GM23338 (cell line): ENCODE results near the gene SIRPA. TPM values are rescaled to one million over a fixed set of nuclear protein-coding genes. Genes with fewer than 3 reads are reported as not detected.

ENCODE experiments used
- ATAC-seq: fragments of 200-7000 bp; cut with Tn5 transposase; 3 replicates; pipeline ENCODE4 v1.9.1; 2020
- DNase-seq: peaks from one replicate; pipeline ENCODE4 v3.0.0-alpha.2; 2015; ENCODE audit warnings: low spot score
- H2AFZ ChIP-seq: fragments of 200-600 bp; sonication (generic); 2 replicates; pipeline ENCODE4 v1.8.0; 2016; ENCODE audit warnings: antibody characterized with exemption, mild to moderate bottlenecking, moderate library complexity
- H3F3A ChIP-seq: fragments of 200-600 bp; sonication (generic); replicated peaks from 2 replicates; pipeline ENCODE4 v1.8.0; 2017; ENCODE audit warnings: antibody characterized with exemption, mixed run types, low read depth
- H3K27ac ChIP-seq: fragments of 200-600 bp; sonication (generic); 2 replicates; pipeline ENCODE4 v1.6.1; 2016; ENCODE audit warnings: low read depth
- H3K27me3 ChIP-seq: fragments of 200-600 bp; sonication (generic); 2 replicates; pipeline ENCODE4 v1.8.0; 2016; ENCODE audit warnings: mild to moderate bottlenecking, mixed run types, moderate library complexity; ENCODE audit not compliant: insufficient read depth
- H3K36me3 ChIP-seq: fragments of 200-600 bp; sonication (generic); 2 replicates; pipeline ENCODE4 v1.8.0; 2016; ENCODE audit warnings: mild to moderate bottlenecking; ENCODE audit not compliant: insufficient read depth
- H3K4me1 ChIP-seq: fragments of 200-600 bp; sonication (generic); 2 replicates; pipeline ENCODE4 v1.8.0; 2016; ENCODE audit warnings: mild to moderate bottlenecking, moderate library complexity; ENCODE audit not compliant: insufficient read depth
- H3K4me2 ChIP-seq: fragments of 200-600 bp; sonication (generic); 2 replicates; pipeline ENCODE4 v1.7.1; 2017; ENCODE audit warnings: mixed run types
- H3K4me3 ChIP-seq: fragments of 200-600 bp; sonication (generic); 2 replicates; pipeline ENCODE4 v1.6.1; 2016; ENCODE audit warnings: mixed run types
- H3K79me2 ChIP-seq: fragments of 200-600 bp; sonication (generic); replicated peaks from 2 replicates; pipeline ENCODE4 v1.8.0; 2017; ENCODE audit warnings: mild to moderate bottlenecking; ENCODE audit not compliant: insufficient read depth
- H3K9me2 ChIP-seq: fragments of 200-600 bp; sonication (generic); 2 replicates; pipeline ENCODE4 v1.8.0; 2017; ENCODE audit not compliant: insufficient read depth
- H4K20me1 ChIP-seq: fragments of 200-600 bp; sonication (generic); replicated peaks from 2 replicates; pipeline ENCODE4 v1.8.0; 2017; ENCODE audit warnings: mild to moderate bottlenecking; ENCODE audit not compliant: insufficient read depth
- H3K27ac Mint-ChIP-seq: 2 replicates; pipeline ENCODE4 v1.8.0; 2020; ENCODE audit warnings: inconsistent platforms, mild to moderate bottlenecking, moderate library complexity, mixed read lengths
- H3K27me3 Mint-ChIP-seq: 3 replicates; pipeline ENCODE4 v1.8.0; 2022; ENCODE audit warnings: low read depth, mild to moderate bottlenecking, moderate library complexity, mixed read lengths, inconsistent platforms; ENCODE audit not compliant: insufficient read depth, poor library complexity
- H3K36me3 Mint-ChIP-seq: 3 replicates; pipeline ENCODE4 v1.8.0; 2021; ENCODE audit warnings: low read depth, mild to moderate bottlenecking, inconsistent platforms, moderate library complexity, mixed read lengths
- H3K4me1 Mint-ChIP-seq: 3 replicates; pipeline ENCODE4 v1.8.0; 2020; ENCODE audit warnings: mild to moderate bottlenecking, inconsistent platforms, mixed read lengths
- H3K4me3 Mint-ChIP-seq: 3 replicates; pipeline ENCODE4 v1.8.0; 2021; ENCODE audit warnings: moderate library complexity, mild to moderate bottlenecking, inconsistent platforms, mixed read lengths
- H3K9me3 Mint-ChIP-seq: 3 replicates; pipeline ENCODE4 v1.8.0; 2020; ENCODE audit warnings: moderate library complexity, mild to moderate bottlenecking, inconsistent platforms, mixed read lengths
- CREB1 ChIP-seq: fragments of 250-450 bp; sonication (Bioruptor Pico); IDR thresholded peaks from 2 replicates; pipeline ENCODE4 v1.5.0; 2020; ENCODE audit warnings: low read depth, mild to moderate bottlenecking, moderate library complexity
- EZH2phosphoT487 ChIP-seq: fragments of 200-600 bp; sonication (generic); IDR thresholded peaks from one replicate; pipeline ENCODE4 v1.8.1; 2018; ENCODE audit warnings: antibody characterized with exemption; ENCODE audit not compliant: unreplicated experiment
- JUNB ChIP-seq: IDR thresholded peaks from one replicate; pipeline ENCODE4 v1.6.1; 2016; ENCODE audit warnings: antibody characterized with exemption; ENCODE audit not compliant: unreplicated experiment
- POLR2AphosphoS5 ChIP-seq: IDR thresholded peaks from 2 replicates; pipeline ENCODE4 v1.6.1; 2016; ENCODE audit warnings: antibody characterized with exemption, low read depth
- STAT1 ChIP-seq: IDR thresholded peaks from one replicate; pipeline ENCODE4 v1.6.1; 2016; ENCODE audit warnings: antibody characterized with exemption; ENCODE audit not compliant: unreplicated experiment
- ZNF331 ChIP-seq: fragments of 250-450 bp; sonication (Bioruptor Pico); IDR thresholded peaks from 2 replicates; pipeline ENCODE4 v1.5.0; 2020; ENCODE audit warnings: low read depth, mild to moderate bottlenecking, moderate library complexity
- polyA plus RNA-seq: library from polyadenylated mRNA; unstranded; fragments of >200 nt; fragmentation: Nextera tagmentation; extraction: Ambion mirVana; gene quantifications from 2 replicates; pipeline ENCODE4 v1.2.1, GENCODE V29; 2016
- total RNA-seq: library from RNA; depleted of rRNA; stranded (reverse); fragments of >200 nt; shearing (Covaris generic); gene quantifications from 2 replicates; pipeline ENCODE4 v1.2.3, GENCODE V29; 2014
- TF ChIP-seq, protein P1 (sequence below): IDR thresholded peaks from 2 replicates; pipeline ENCODE4 v1.6.1; 2016; ENCODE audit warnings: antibody characterized with exemption
- TF ChIP-seq, protein P2 (sequence below): fragments of 250-450 bp; sonication (Bioruptor Pico); IDR thresholded peaks from 2 replicates; pipeline ENCODE4 v1.5.0; 2020; ENCODE audit warnings: mild to moderate bottlenecking, moderate library complexity
- TF ChIP-seq, protein P3 (sequence below): IDR thresholded peaks from one replicate; pipeline ENCODE4 v1.6.1; 2018; ENCODE audit warnings: antibody characterized with exemption; ENCODE audit not compliant: unreplicated experiment
- TF ChIP-seq, protein P4 (sequence below), 2 experiments: fragments of 200-600 bp in 1 of 2; sonication (generic) in 1 of 2; conservative IDR thresholded peaks; 2 replicates each; pipeline versions ENCODE4 v1.5.1 to v1.6.1; 2016 to 2017; ENCODE audit warnings: antibody characterized with exemption in 2 of 2, low read depth in 2 of 2, mild to moderate bottlenecking in 2 of 2, moderate library complexity in 1 of 2

The SIRPA gene
- total and polyA plus RNA-seq, 2 experiments from 2014 or later: 1.2 to 2.9 TPM

DNA sequence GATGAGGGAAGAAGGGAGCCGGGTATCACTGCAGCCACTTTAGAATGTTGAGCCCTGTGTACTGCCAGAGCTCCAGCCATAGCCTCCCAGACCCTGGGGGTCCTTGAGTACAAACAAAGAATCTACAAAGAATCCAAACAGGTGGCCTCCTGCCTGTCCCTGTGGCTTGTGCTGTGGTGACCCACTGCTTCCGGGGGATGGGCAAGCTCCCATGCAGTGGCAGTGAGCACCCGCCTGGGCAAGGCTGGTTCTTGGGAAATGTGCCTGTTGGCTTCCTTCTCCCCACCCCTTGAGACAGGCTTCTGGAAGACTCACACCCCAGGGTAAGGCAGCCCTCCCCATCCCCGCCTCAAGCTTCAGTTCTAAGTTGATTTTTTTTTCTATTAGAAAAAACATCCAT is 13.9 kb downstream of the SIRPA start:
- no peaks in the 10 kb centered on the region for H3K36me3 ChIP-seq
- ATAC-seq (peak; percentile 37), DNase-seq (no peak)
- Mint-ChIP-seq H3K27ac (no peak overlapping the region), H3K4me3 (no peak overlapping the region), H3K36me3 (no peaks in the 10 kb centered on the region), H3K9me3 (no peaks in the 10 kb centered on the region), H3K4me1 (peaks cover 12% of the 10 kb centered on the region), H3K27me3 (peaks cover 16% of the 10 kb centered on the region)
- H3K27ac ChIP-seq: no peak overlapping the region
- H4K20me1 ChIP-seq: no peaks in the 10 kb centered on the region
- H3K9me2 ChIP-seq: no peaks in the 10 kb centered on the region
- H2AFZ ChIP-seq: no peak overlapping the region
- H3K4me1 ChIP-seq: peaks cover 3% of the 10 kb centered on the region; the same call in 1 of the 2 replicates
- no peak overlapping the region for H3K4me2 ChIP-seq
- TF ChIP-seq STAT1: no peak
- no peak for TF ChIP-seq CREB1 (CRISPR knock-in tag)
- no peak overlapping the region for H3K4me3 ChIP-seq
- H3K27me3 ChIP-seq: no peaks in the 10 kb centered on the region
- no peaks in the 10 kb centered on the region for H3K79me2 ChIP-seq
- H3F3A ChIP-seq: no peaks in the 10 kb centered on the region

DNA sequence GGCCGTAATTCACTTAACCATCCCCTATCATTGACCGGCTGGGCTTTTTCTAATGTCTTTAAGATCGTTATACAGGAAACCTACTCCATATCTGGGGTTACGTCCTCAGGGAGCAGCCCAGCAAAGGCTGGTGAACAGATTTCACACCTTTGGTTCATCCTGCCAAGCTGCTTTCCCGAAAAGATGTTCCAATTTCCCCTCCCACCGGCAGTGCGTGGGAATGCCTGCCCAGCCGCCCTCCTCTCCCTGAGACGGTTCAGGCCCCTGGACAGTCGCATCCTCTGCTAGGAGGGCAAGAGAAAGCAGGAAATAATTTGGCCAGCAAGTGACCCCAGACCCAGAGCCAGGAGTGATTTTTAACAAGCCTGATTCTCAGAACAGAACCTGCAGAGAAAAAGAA is 16.3 kb downstream of the SIRPA start:
- peaks cover 3% of the 10 kb centered on the region; the same call in 1 of the 2 replicates for H3K4me1 ChIP-seq
- no peak overlapping the region for H2AFZ ChIP-seq
- no peak for ATAC-seq
- no peak for DNase-seq
- no peaks in the 10 kb centered on the region for H3K79me2 ChIP-seq
- Mint-ChIP-seq H3K9me3 (no peaks in the 10 kb centered on the region), H3K4me3 (no peak overlapping the region), H3K27me3 (peaks cover 8% of the 10 kb centered on the region), H3K27ac (no peak overlapping the region), H3K36me3 (no peaks in the 10 kb centered on the region), H3K4me1 (peaks cover 12% of the 10 kb centered on the region)
- no peak overlapping the region for H3K27ac ChIP-seq
- H3F3A ChIP-seq: no peaks in the 10 kb centered on the region
- H4K20me1 ChIP-seq: no peaks in the 10 kb centered on the region
- no peaks in the 10 kb centered on the region for H3K9me2 ChIP-seq
- H3K36me3 ChIP-seq: no peaks in the 10 kb centered on the region
- no peaks in the 10 kb centered on the region for H3K27me3 ChIP-seq
- no peak overlapping the region for H3K4me2 ChIP-seq
- H3K4me3 ChIP-seq: no peak overlapping the region
- TF ChIP-seq, protein P1, sequence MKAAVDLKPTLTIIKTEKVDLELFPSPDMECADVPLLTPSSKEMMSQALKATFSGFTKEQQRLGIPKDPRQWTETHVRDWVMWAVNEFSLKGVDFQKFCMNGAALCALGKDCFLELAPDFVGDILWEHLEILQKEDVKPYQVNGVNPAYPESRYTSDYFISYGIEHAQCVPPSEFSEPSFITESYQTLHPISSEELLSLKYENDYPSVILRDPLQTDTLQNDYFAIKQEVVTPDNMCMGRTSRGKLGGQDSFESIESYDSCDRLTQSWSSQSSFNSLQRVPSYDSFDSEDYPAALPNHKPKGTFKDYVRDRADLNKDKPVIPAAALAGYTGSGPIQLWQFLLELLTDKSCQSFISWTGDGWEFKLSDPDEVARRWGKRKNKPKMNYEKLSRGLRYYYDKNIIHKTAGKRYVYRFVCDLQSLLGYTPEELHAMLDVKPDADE: no peak
- TF ChIP-seq, protein P2, sequence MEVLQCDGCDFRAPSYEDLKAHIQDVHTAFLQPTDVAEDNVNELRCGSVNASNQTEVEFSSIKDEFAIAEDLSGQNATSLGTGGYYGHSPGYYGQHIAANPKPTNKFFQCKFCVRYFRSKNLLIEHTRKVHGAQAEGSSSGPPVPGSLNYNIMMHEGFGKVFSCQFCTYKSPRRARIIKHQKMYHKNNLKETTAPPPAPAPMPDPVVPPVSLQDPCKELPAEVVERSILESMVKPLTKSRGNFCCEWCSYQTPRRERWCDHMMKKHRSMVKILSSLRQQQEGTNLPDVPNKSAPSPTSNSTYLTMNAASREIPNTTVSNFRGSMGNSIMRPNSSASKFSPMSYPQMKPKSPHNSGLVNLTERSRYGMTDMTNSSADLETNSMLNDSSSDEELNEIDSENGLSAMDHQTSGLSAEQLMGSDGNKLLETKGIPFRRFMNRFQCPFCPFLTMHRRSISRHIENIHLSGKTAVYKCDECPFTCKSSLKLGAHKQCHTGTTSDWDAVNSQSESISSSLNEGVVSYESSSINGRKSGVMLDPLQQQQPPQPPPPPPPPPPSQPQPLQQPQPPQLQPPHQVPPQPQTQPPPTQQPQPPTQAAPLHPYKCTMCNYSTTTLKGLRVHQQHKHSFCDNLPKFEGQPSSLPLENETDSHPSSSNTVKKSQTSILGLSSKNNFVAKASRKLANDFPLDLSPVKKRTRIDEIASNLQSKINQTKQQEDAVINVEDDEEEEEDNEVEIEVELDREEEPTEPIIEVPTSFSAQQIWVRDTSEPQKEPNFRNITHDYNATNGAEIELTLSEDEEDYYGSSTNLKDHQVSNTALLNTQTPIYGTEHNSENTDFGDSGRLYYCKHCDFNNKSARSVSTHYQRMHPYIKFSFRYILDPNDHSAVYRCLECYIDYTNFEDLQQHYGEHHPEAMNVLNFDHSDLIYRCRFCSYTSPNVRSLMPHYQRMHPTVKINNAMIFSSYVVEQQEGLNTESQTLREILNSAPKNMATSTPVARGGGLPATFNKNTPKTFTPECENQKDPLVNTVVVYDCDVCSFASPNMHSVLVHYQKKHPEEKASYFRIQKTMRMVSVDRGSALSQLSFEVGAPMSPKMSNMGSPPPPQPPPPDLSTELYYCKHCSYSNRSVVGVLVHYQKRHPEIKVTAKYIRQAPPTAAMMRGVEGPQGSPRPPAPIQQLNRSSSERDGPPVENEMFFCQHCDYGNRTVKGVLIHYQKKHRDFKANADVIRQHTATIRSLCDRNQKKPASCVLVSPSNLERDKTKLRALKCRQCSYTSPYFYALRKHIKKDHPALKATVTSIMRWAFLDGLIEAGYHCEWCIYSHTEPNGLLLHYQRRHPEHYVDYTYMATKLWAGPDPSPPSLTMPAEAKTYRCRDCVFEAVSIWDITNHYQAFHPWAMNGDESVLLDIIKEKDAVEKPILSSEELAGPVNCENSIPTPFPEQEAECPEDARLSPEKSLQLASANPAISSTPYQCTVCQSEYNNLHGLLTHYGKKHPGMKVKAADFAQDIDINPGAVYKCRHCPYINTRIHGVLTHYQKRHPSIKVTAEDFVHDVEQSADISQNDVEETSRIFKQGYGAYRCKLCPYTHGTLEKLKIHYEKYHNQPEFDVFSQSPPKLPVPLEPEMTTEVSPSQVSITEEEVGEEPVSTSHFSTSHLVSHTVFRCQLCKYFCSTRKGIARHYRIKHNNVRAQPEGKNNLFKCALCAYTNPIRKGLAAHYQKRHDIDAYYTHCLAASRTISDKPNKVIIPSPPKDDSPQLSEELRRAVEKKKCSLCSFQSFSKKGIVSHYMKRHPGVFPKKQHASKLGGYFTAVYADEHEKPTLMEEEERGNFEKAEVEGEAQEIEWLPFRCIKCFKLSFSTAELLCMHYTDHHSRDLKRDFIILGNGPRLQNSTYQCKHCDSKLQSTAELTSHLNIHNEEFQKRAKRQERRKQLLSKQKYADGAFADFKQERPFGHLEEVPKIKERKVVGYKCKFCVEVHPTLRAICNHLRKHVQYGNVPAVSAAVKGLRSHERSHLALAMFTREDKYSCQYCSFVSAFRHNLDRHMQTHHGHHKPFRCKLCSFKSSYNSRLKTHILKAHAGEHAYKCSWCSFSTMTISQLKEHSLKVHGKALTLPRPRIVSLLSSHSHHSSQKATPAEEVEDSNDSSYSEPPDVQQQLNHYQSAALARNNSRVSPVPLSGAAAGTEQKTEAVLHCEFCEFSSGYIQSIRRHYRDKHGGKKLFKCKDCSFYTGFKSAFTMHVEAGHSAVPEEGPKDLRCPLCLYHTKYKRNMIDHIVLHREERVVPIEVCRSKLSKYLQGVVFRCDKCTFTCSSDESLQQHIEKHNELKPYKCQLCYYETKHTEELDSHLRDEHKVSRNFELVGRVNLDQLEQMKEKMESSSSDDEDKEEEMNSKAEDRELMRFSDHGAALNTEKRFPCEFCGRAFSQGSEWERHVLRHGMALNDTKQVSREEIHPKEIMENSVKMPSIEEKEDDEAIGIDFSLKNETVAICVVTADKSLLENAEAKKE (CRISPR knock-in tag): no peak
- TF ChIP-seq, protein P3, sequence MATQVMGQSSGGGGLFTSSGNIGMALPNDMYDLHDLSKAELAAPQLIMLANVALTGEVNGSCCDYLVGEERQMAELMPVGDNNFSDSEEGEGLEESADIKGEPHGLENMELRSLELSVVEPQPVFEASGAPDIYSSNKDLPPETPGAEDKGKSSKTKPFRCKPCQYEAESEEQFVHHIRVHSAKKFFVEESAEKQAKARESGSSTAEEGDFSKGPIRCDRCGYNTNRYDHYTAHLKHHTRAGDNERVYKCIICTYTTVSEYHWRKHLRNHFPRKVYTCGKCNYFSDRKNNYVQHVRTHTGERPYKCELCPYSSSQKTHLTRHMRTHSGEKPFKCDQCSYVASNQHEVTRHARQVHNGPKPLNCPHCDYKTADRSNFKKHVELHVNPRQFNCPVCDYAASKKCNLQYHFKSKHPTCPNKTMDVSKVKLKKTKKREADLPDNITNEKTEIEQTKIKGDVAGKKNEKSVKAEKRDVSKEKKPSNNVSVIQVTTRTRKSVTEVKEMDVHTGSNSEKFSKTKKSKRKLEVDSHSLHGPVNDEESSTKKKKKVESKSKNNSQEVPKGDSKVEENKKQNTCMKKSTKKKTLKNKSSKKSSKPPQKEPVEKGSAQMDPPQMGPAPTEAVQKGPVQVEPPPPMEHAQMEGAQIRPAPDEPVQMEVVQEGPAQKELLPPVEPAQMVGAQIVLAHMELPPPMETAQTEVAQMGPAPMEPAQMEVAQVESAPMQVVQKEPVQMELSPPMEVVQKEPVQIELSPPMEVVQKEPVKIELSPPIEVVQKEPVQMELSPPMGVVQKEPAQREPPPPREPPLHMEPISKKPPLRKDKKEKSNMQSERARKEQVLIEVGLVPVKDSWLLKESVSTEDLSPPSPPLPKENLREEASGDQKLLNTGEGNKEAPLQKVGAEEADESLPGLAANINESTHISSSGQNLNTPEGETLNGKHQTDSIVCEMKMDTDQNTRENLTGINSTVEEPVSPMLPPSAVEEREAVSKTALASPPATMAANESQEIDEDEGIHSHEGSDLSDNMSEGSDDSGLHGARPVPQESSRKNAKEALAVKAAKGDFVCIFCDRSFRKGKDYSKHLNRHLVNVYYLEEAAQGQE: no peak
- TF ChIP-seq STAT1: no peak
- no peak for TF ChIP-seq EZH2phosphoT487
- TF ChIP-seq POLR2AphosphoS5: no peak
- TF ChIP-seq, protein P4, sequence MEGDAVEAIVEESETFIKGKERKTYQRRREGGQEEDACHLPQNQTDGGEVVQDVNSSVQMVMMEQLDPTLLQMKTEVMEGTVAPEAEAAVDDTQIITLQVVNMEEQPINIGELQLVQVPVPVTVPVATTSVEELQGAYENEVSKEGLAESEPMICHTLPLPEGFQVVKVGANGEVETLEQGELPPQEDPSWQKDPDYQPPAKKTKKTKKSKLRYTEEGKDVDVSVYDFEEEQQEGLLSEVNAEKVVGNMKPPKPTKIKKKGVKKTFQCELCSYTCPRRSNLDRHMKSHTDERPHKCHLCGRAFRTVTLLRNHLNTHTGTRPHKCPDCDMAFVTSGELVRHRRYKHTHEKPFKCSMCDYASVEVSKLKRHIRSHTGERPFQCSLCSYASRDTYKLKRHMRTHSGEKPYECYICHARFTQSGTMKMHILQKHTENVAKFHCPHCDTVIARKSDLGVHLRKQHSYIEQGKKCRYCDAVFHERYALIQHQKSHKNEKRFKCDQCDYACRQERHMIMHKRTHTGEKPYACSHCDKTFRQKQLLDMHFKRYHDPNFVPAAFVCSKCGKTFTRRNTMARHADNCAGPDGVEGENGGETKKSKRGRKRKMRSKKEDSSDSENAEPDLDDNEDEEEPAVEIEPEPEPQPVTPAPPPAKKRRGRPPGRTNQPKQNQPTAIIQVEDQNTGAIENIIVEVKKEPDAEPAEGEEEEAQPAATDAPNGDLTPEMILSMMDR (conservative IDR thresholded peaks at IDR 0.05; ENCODE audit: low read depth in 2 of 2): no peak
- no peak for TF ChIP-seq ZNF331 (CRISPR knock-in tag)
- no peak for TF ChIP-seq JUNB
